Panc1 (cell line): ENCODE results near the gene ARID5B. TPM values are rescaled to one million over a fixed set of nuclear protein-coding genes. Genes with fewer than 3 reads are reported as not detected.

Experiments used
- ATAC-seq: fragments of 200-7000 bp; cut with Tn5 transposase; 2 replicates; pipeline ENCODE4 v1.9.1; 2020; ENCODE audit warnings: mild to moderate bottlenecking, moderate library complexity
- BruUV-seq: library from RNA; stranded (reverse); fragments of 400-500 nt; replicated peaks from 2 replicates; lab custom pipeline; 2021; lab: Mats Ljungman, UMichigan
- CTCF ChIA-PET: fragments of 300-600 bp; sonication (Branson Sonifier 250); formaldehyde crosslinking; loops from one replicate; lab custom pipeline; 2022; ENCODE audit warnings: antibody characterized with exemption; lab: Charles Lee
- POLR2A ChIA-PET: fragments of 300-600 bp; sonication (Branson Sonifier 250); formaldehyde crosslinking; loops from one replicate; lab custom pipeline; 2022; ENCODE audit warnings: antibody characterized with exemption; lab: Charles Lee
- DNase-seq: peaks from one replicate; pipeline ENCODE4 v3.0.0-alpha.2; 2010; ENCODE audit warnings: low read depth, low spot score
- H3K27ac ChIP-seq: 2 replicates; pipeline ENCODE4 v1.5.1; 2011; ENCODE audit warnings: mild to moderate bottlenecking, low read length, inconsistent platforms
- H3K27me3 ChIP-seq: fragments of 200-500 bp; sonication (Bioruptor generic); 2 replicates; pipeline ENCODE4 v1.6.0; 2014; ENCODE audit warnings: low read length, inconsistent platforms; ENCODE audit not compliant: control insufficient read depth, insufficient read depth
- H3K36me3 ChIP-seq: fragments of 200-500 bp; sonication (Bioruptor generic); 2 replicates; pipeline ENCODE4 v1.5.1; 2014; ENCODE audit warnings: inconsistent platforms, mild to moderate bottlenecking, low read length, moderate library complexity; ENCODE audit not compliant: control insufficient read depth, insufficient read depth
- H3K4me1 ChIP-seq: 2 replicates; pipeline ENCODE4 v1.5.1; 2011; ENCODE audit warnings: inconsistent platforms, mild to moderate bottlenecking, low read length, moderate library complexity; ENCODE audit not compliant: control insufficient read depth, insufficient read depth
- H3K4me3 ChIP-seq, 2 experiments: 2 replicates each; pipeline ENCODE4 v1.5.1; 2011 to 2012; ENCODE audit warnings: low read depth in 2 of 2, low read length in 2 of 2, mild to moderate bottlenecking in 2 of 2, inconsistent platforms in 1 of 2, moderate library complexity in 1 of 2
- H3K9me3 ChIP-seq: fragments of 200-500 bp; sonication (Bioruptor generic); 2 replicates; pipeline ENCODE4 v1.5.1; 2014; ENCODE audit warnings: low read depth, mild to moderate bottlenecking, inconsistent platforms, low read length, moderate library complexity; ENCODE audit not compliant: control insufficient read depth, insufficient read depth
- POLR2AphosphoS5 ChIP-seq: IDR thresholded peaks from 2 replicates; pipeline ENCODE4 v1.6.1; 2012; ENCODE audit warnings: mild to moderate bottlenecking, low read depth, low read length, moderate library complexity
- SIN3A ChIP-seq: IDR thresholded peaks from 2 replicates; pipeline ENCODE4 v1.6.1; 2012; ENCODE audit warnings: low read depth, mild to moderate bottlenecking, low read length, moderate library complexity, borderline replicate concordance; ENCODE audit not compliant: insufficient read depth
- TCF7L2 ChIP-seq: IDR thresholded peaks from 2 replicates; pipeline ENCODE4 v1.6.1; 2011; ENCODE audit warnings: mild to moderate bottlenecking, low read depth, low read length, inconsistent platforms
- in situ Hi-C: cut with HindIII; loops from 2 replicates; pipeline ENCODE4 v1.10.0; 2016; ENCODE audit warnings: low sequenced_read_pairs, low pct_unique_long_range_greater_than_20kb
- intact Hi-C: fragments of 100-400 bp; cut with micrococcal nuclease; formaldehyde crosslinking; loops from one replicate; pipeline ENCODE4 v1.10.0; 2022; ENCODE audit not compliant: unreplicated experiment
- total RNA-seq: library from RNA; stranded (reverse); gene quantifications from one replicate; pipeline ENCODE4 v1.2.1, GENCODE V29; 2021; ENCODE audit not compliant: unreplicated experiment
- TF ChIP-seq, protein P1 (sequence below), 2 experiments: IDR thresholded peaks; 2 replicates each; pipeline ENCODE4 v1.6.1; 2011 to 2012; ENCODE audit warnings: low read depth in 2 of 2, control low read depth in 1 of 2, low read length in 1 of 2, mild to moderate bottlenecking in 1 of 2, moderate library complexity in 1 of 2; ENCODE audit not compliant: insufficient read depth in 1 of 2
- TF ChIP-seq, protein P2 (sequence below): fragments of 450-650 bp; IDR thresholded peaks from 2 replicates; pipeline ENCODE4 v1.5.1; 2017; ENCODE audit warnings: mild to moderate bottlenecking

The ARID5B gene
- total RNA-seq, 1 experiment from 2014 or later: 22.7 TPM

DNA sequence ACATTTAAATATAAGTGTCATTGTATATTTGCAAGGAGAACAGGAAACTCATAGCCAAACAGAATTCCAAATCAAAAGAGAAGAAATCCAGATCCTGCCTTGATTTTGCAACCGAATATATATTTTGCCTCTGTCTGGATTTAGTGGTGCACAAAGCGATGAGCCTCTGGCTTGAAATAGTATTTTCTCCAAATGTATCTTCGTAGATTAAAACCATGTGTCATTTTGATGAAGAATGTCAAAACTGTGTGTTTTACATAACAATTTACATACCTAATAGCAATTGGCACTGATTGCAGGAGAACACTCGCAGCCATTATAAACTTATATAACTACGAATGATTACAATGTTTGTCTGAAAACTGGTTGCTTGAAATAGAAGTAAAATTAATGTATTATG is 156.4 kb downstream of the ARID5B start:
- no peak overlapping the region for H3K4me3 ChIP-seq
- in situ Hi-C loops: no loop called here
- TF ChIP-seq TCF7L2 (no peak), POLR2AphosphoS5 (no peak), SIN3A (no peak)
- TF ChIP-seq, protein P1, sequence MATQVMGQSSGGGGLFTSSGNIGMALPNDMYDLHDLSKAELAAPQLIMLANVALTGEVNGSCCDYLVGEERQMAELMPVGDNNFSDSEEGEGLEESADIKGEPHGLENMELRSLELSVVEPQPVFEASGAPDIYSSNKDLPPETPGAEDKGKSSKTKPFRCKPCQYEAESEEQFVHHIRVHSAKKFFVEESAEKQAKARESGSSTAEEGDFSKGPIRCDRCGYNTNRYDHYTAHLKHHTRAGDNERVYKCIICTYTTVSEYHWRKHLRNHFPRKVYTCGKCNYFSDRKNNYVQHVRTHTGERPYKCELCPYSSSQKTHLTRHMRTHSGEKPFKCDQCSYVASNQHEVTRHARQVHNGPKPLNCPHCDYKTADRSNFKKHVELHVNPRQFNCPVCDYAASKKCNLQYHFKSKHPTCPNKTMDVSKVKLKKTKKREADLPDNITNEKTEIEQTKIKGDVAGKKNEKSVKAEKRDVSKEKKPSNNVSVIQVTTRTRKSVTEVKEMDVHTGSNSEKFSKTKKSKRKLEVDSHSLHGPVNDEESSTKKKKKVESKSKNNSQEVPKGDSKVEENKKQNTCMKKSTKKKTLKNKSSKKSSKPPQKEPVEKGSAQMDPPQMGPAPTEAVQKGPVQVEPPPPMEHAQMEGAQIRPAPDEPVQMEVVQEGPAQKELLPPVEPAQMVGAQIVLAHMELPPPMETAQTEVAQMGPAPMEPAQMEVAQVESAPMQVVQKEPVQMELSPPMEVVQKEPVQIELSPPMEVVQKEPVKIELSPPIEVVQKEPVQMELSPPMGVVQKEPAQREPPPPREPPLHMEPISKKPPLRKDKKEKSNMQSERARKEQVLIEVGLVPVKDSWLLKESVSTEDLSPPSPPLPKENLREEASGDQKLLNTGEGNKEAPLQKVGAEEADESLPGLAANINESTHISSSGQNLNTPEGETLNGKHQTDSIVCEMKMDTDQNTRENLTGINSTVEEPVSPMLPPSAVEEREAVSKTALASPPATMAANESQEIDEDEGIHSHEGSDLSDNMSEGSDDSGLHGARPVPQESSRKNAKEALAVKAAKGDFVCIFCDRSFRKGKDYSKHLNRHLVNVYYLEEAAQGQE (IDR thresholded peaks at IDR 0.05; ENCODE audit: insufficient read depth in 1 of 2, low read depth in 2 of 2, low read length in 1 of 2): no peak
- ChIA-PET POLR2A (no interaction called here), CTCF (no interaction called here)
- BruUV-seq: no TSS peak
- no peak overlapping the region for H3K27ac ChIP-seq
- no peaks in the 10 kb centered on the region for H3K9me3 ChIP-seq
- ATAC-seq: no peak
- H3K27me3 ChIP-seq: no peaks in the 10 kb centered on the region
- H3K36me3 ChIP-seq: peaks cover 16% of the 10 kb centered on the region
- intact Hi-C loops: no loop called here
- H3K4me1 ChIP-seq: peaks cover 11% of the 10 kb centered on the region; the same call in 1 of the 2 replicates
- DNase-seq: no peak

GRCh38 chr10:62058476-62058875 is 157.0 kb downstream of the ARID5B start:
- H3K9me3 ChIP-seq: no peaks in the 10 kb centered on the region
- H3K4me1 ChIP-seq: peaks cover 11% of the 10 kb centered on the region; the same call in 1 of the 2 replicates
- H3K36me3 ChIP-seq: peaks cover 16% of the 10 kb centered on the region
- no peak for DNase-seq
- in situ Hi-C loops: no loop called here
- H3K27ac ChIP-seq: peak overlapping the region; percentile 12; the same call in 1 of the 2 replicates
- no peak for ATAC-seq
- BruUV-seq: no TSS peak
- intact Hi-C loops: no loop called here
- TF ChIP-seq SIN3A (no peak), TCF7L2 (no peak), POLR2AphosphoS5 (no peak)
- TF ChIP-seq, protein P1 (IDR thresholded peaks at IDR 0.05; ENCODE audit: insufficient read depth in 1 of 2, low read depth in 2 of 2, low read length in 1 of 2): no peak
- TF ChIP-seq, protein P2, sequence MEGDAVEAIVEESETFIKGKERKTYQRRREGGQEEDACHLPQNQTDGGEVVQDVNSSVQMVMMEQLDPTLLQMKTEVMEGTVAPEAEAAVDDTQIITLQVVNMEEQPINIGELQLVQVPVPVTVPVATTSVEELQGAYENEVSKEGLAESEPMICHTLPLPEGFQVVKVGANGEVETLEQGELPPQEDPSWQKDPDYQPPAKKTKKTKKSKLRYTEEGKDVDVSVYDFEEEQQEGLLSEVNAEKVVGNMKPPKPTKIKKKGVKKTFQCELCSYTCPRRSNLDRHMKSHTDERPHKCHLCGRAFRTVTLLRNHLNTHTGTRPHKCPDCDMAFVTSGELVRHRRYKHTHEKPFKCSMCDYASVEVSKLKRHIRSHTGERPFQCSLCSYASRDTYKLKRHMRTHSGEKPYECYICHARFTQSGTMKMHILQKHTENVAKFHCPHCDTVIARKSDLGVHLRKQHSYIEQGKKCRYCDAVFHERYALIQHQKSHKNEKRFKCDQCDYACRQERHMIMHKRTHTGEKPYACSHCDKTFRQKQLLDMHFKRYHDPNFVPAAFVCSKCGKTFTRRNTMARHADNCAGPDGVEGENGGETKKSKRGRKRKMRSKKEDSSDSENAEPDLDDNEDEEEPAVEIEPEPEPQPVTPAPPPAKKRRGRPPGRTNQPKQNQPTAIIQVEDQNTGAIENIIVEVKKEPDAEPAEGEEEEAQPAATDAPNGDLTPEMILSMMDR: no peak
- H3K27me3 ChIP-seq: no peaks in the 10 kb centered on the region
- CTCF ChIA-PET: no interaction called here
- H3K4me3 ChIP-seq: no peak overlapping the region
- POLR2A ChIA-PET: interaction anchor here (0.6 kb wide), 2 partner anchors 182 to 542 kb away, joined by 3 to 11 read pairs; no protein-coding TSS in a partner anchor
